Activated naive CD8-positive, alpha-beta T cell treated with anti-CD3 and anti-CD28 coated beads, Interleukin-2, amount 10 ng/mL, durations not matched to agents 7 days and 5 days (primary cell): ENCODE measurements around the gene USP48. TPM values are rescaled to one million over a fixed set of nuclear protein-coding genes. Genes with fewer than 3 reads are reported as not detected.

ENCODE experiments used
- ATAC-seq: fragments of 150-1000 bp; cut with Tn5 transposase; one replicate; pipeline ENCODE4 v1.10.0; 2021; ENCODE audit warnings: low read depth, moderate library complexity
- POLR2A ChIA-PET: fragments of 350-600 bp; sonication (Branson Sonifier 250); formaldehyde crosslinking; loops from one replicate; lab custom pipeline; 2021; ENCODE audit warnings: antibody characterized with exemption; lab: Charles Lee
- DNase-seq: peaks from one replicate; pipeline ENCODE4 v3.0.0; 2021
- H3K27ac Mint-ChIP-seq: one replicate; pipeline ENCODE4 v1.8.0; 2022; ENCODE audit warnings: mild to moderate bottlenecking, mixed read lengths
- H3K27me3 Mint-ChIP-seq: one replicate; pipeline ENCODE4 v1.8.0; 2022; ENCODE audit warnings: mild to moderate bottlenecking, moderate library complexity, mixed read lengths
- H3K36me3 Mint-ChIP-seq: one replicate; pipeline ENCODE4 v1.8.0; 2021; ENCODE audit warnings: mild to moderate bottlenecking, mixed read lengths
- H3K4me1 Mint-ChIP-seq: one replicate; pipeline ENCODE4 v1.8.0; 2021; ENCODE audit warnings: mixed read lengths
- H3K4me3 Mint-ChIP-seq: one replicate; pipeline ENCODE4 v1.8.0; 2022; ENCODE audit warnings: mild to moderate bottlenecking, moderate library complexity, mixed read lengths
- H3K9me3 Mint-ChIP-seq: one replicate; pipeline ENCODE4 v1.8.0; 2021; ENCODE audit warnings: mixed read lengths
- total RNA-seq, 2 experiments: library from RNA; stranded (reverse); gene quantifications; one replicate each; pipeline ENCODE4 v1.2.3, GENCODE V29; 2021

Gene USP48
- total RNA-seq, 2 experiments from 2014 or later, result 79.6 to 85.2 TPM

DNA sequence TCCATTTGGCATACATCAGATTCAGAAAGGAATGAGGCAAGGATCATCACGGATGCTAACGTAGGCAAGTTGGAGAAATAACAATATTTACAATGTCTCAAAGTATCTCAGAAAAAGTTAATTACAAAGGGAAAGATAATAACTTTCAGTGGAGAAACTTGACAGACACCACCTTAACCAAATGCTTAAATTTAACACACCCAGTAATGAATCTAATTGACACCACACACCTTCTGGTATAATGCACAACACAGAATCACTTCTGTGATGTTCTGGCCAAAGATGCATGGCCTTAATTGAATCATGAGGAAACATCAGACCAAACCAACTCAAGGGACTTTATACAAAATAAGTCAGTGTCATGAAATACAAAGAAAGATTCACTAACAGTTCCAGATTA lies 23.1 kb downstream of the USP48 start:
- Mint-ChIP-seq H3K27ac (no peak overlapping the region), H3K4me1 (peaks cover 9% of the 10 kb centered on the region), H3K9me3 (no peaks in the 10 kb centered on the region), H3K36me3 (no peaks in the 10 kb centered on the region), H3K4me3 (no peak overlapping the region), H3K27me3 (no peaks in the 10 kb centered on the region)
- DNase-seq (no peak), ATAC-seq (no peak)
- POLR2A ChIA-PET, result no interaction called here

DNA sequence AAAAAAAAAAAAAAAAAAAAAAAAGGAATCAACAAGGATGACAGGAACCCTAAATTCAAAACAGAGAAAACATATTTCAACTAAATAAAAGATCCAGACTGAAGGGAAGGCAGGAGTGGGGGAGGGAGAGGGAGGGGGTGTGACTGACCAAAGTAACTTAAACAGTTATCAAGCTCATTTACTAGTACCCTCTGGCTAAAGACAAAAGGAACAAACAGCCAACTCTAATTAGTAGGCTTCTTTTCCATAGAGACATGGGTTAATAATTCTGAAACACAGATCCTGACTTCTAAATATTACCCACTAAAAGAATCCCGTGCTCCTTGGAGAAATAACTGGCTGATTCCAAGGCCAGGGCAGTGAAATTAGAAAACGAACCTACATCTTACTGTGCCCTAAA lies 23.8 kb downstream of the USP48 start:
- H3K36me3 Mint-ChIP-seq, result no peaks in the 10 kb centered on the region
- no peak overlapping the region for H3K27ac Mint-ChIP-seq
- H3K4me1 Mint-ChIP-seq, result peaks cover 9% of the 10 kb centered on the region
- no peak for ATAC-seq
- POLR2A ChIA-PET, result no interaction called here
- H3K27me3 Mint-ChIP-seq, result no peaks in the 10 kb centered on the region
- DNase-seq, result no peak
- no peak overlapping the region for H3K4me3 Mint-ChIP-seq
- H3K9me3 Mint-ChIP-seq, result no peaks in the 10 kb centered on the region

DNA sequence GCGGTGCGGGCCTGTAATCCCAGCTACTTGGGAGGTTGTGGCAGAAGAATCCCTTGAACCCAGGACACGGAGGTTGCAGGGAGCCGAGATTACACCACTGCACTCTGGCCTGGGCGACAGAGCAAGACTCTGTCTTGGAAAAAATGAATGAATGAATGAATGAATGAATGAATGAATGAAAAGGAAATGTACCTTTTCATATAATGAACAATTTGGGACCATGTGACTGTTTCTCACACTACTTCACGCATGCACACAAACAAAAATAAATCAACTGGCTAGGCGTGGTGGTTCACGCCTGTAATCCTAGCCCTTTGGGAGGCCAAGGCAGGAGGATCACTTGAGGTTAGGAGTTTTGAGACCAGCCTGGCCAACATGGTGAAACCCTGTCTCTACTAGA lies 24.3 kb downstream of the USP48 start:
- no peak overlapping the region for H3K4me3 Mint-ChIP-seq
- DNase-seq, result no peak
- ATAC-seq, result no peak
- peaks cover 7% of the 10 kb centered on the region for H3K4me1 Mint-ChIP-seq
- H3K36me3 Mint-ChIP-seq, result no peaks in the 10 kb centered on the region
- H3K27me3 Mint-ChIP-seq, result no peaks in the 10 kb centered on the region
- no peak overlapping the region for H3K27ac Mint-ChIP-seq
- H3K9me3 Mint-ChIP-seq, result no peaks in the 10 kb centered on the region
- POLR2A ChIA-PET, result no interaction called here

DNA sequence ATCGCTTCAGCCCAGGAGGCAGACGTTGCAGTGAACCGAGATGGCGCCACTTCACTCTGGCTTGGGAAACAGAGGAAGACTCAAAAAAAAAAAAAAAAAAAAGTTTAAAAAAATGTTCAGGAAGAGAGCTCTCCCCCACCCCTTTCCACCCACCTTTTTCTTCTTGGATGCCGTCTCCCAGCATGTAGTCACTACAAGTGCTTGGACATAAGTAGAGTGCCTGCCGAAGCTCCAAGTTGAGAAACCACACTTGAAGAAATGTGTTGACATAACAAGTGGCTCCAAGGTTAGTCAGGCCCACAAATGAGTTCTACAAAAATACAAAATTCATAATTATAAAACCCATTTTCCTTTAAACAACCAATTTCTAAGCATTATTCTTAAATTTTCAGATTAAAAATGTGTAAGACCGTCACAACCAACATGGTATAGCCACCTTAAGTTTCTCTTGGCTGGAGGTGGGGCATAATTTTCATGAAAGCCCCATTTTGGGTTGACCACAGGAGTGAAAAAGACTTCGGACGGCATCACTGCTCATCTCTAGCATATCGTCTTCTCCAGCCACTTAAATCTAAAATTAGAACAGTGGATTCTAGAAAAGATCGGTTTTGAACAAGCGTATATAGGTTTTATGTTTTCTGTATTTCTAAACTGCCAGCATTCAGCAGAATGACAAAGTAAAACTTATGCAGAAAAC lies 26.4 kb downstream of the USP48 start:
- Mint-ChIP-seq H3K27ac (no peak overlapping the region), H3K27me3 (no peaks in the 10 kb centered on the region), H3K9me3 (no peaks in the 10 kb centered on the region), H3K4me3 (no peak overlapping the region), H3K36me3 (peaks cover 12% of the 10 kb centered on the region), H3K4me1 (peaks cover 2% of the 10 kb centered on the region)
- POLR2A ChIA-PET, result no interaction called here
- ATAC-seq (no peak), DNase-seq (no peak)

DNA sequence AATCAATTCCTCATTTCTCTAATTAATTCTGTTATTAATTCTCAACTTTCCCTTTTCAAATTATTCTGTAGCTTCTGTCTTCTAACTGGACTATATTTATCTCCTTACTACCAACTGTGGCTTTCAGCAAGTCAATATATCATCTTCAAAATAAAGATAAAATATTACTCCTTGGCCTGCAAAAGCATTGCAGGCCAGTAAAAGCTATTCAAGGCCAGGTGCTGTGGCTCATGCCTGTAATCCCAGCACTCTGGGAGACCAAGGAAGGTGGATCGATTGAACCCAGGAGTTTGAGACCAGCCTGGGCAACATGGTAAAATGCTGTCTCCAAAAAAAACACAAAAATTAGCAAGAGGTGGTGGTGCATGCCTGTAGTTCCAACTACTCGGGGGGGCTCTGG lies 27.9 kb downstream of the USP48 start:
- Mint-ChIP-seq H3K4me1 (peaks cover 2% of the 10 kb centered on the region), H3K27ac (no peak overlapping the region), H3K36me3 (peaks cover 14% of the 10 kb centered on the region)

DNA sequence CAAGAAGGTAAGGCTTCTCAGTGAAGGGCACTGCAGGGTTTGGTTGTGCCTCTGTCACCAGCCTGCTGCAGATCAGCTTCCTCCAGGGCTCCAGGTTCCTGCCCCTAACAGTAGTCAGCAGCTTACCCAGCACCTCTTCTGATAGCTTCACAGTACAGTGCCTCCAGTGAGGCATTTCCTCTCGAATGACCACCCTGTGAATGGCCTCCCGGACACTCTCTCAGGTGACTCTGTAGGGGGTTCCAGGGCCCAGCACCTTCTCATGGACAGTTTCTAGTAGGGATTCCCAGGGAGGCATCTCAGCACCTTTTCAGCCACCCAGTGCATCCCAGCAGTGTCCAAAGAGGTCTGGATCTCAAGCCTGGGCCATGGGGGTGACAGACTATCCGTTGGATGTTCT lies 28.4 kb downstream of the USP48 start:
- no peak for DNase-seq
- H3K9me3 Mint-ChIP-seq, result no peaks in the 10 kb centered on the region
- no peak overlapping the region for H3K27ac Mint-ChIP-seq
- H3K4me1 Mint-ChIP-seq, result peaks cover 1% of the 10 kb centered on the region
- H3K27me3 Mint-ChIP-seq, result no peaks in the 10 kb centered on the region
- H3K4me3 Mint-ChIP-seq, result no peak overlapping the region
- ATAC-seq, result no peak
- POLR2A ChIA-PET, result interaction anchor here (0.9 kb wide), 1 partner anchor 28 kb away, joined by 3 read pairs; the partner anchor contains the start of gene USP48
- H3K36me3 Mint-ChIP-seq, result peaks cover 14% of the 10 kb centered on the region

More for the DNA sequence above, 27.9 kb downstream of the USP48 start:
- POLR2A ChIA-PET, result interaction anchor here (0.9 kb wide), 1 partner anchor 27 kb away, joined by 3 read pairs; the partner anchor contains the start of gene USP48
- Mint-ChIP-seq H3K9me3 (no peaks in the 10 kb centered on the region), H3K27me3 (no peaks in the 10 kb centered on the region), H3K4me3 (no peak overlapping the region)
- ATAC-seq (no peak), DNase-seq (no peak)

DNA sequence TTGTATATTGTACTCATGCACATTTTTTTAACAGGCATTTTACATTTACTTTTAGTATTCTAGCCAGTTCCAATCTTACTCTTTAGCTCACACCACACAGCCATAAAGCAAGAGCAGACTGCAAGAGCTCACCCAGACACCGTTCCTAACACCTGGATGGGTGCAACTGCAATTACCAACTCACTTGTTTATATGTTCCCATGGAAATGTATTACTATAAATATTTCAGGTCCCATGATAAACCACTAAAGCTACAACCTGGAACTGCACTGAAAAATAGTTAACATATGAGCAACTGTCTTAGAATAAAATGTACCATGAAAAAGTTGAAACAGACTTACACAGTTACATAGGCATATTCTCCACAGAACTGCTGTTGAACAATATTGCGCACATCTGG lies 30.8 kb downstream of the USP48 start:
- POLR2A ChIA-PET, result no interaction called here
- Mint-ChIP-seq H3K4me3 (no peak overlapping the region), H3K4me1 (no peaks in the 10 kb centered on the region), H3K9me3 (no peaks in the 10 kb centered on the region), H3K27me3 (no peaks in the 10 kb centered on the region), H3K27ac (no peak overlapping the region), H3K36me3 (peaks cover 18% of the 10 kb centered on the region)
- DNase-seq, result no peak
- no peak for ATAC-seq

DNA sequence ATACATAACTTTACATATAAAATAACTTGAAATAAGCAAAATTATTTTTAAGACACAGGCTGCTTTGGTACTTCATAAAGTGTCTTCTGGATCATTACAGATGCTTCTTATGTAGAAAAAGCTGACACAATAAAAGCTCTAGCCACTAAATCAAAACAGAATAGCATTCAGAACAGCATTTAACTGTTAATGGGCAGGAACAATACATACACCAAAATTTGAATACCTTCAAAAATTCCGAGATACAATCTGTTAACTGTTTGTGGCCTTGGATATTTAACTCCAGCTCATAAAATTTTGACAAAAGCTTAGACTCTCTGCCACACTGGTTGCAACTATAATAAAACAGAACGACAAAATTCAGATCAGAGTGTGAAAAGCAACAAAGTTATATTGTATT lies 31.7 kb downstream of the USP48 start:
- no peak overlapping the region for H3K27ac Mint-ChIP-seq
- ATAC-seq, result no peak
- no peak overlapping the region for H3K4me3 Mint-ChIP-seq
- peaks cover 18% of the 10 kb centered on the region for H3K36me3 Mint-ChIP-seq
- no peaks in the 10 kb centered on the region for H3K4me1 Mint-ChIP-seq
- POLR2A ChIA-PET, result interaction anchor here (0.7 kb wide), 1 partner anchor 305 kb away, joined by 4 read pairs; no protein-coding TSS in a partner anchor
- no peak for DNase-seq
- no peaks in the 10 kb centered on the region for H3K27me3 Mint-ChIP-seq
- no peaks in the 10 kb centered on the region for H3K9me3 Mint-ChIP-seq

DNA sequence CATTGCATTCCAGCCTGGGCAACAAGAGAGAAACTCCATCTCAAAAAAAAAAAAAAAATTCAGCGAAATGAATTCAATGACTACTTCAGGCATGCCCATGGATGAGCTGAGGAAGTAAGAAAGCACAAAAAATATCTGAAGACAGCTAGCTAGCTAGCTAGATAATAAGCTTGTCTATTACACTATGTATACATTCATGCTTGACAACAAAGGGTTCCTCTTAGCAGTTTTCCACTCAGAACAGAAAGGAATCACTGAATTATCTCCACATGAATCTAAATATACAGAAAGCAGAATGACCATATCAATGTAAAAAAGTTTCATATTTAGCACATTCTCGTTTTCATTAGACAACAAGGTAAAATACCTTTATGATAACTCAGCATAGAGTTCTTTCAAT lies 32.1 kb downstream of the USP48 start:
- Mint-ChIP-seq H3K9me3 (no peaks in the 10 kb centered on the region), H3K27ac (no peak overlapping the region), H3K27me3 (no peaks in the 10 kb centered on the region), H3K4me1 (no peaks in the 10 kb centered on the region), H3K4me3 (no peak overlapping the region), H3K36me3 (peaks cover 19% of the 10 kb centered on the region)
- no peak for ATAC-seq
- no peak for DNase-seq
- POLR2A ChIA-PET, result interaction anchor here (0.7 kb wide), 1 partner anchor 306 kb away, joined by 4 read pairs; no protein-coding TSS in a partner anchor

DNA sequence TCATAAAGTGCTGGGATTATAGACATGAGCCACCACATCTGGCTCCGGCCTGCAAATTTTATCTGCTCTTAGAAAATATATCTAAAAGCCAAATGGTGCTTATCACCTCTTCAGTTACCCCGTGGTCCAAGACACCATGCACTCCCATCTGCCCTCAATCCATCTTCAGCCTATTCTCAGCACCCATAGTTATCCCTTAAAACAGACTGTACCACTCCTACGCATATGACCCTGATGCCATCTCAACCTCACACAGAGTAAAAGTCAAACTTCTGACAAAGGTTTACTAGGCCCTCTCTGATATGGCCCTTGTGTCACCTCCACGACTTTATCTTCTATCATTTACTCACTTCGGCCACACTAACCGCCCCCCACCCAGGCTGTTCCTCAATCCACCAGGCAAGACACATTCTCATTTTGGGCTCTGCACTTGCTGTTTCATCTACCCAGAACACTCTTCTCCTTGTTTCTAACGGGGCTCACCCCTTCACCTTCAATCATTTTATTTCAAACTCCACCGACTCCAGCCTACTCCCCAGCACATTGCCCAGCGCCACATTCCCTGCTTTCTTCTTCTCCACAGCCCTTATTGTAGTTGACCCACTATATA lies 33.0 kb downstream of the USP48 start:
- no peak overlapping the region for H3K27ac Mint-ChIP-seq
- POLR2A ChIA-PET, result no interaction called here
- H3K27me3 Mint-ChIP-seq, result no peaks in the 10 kb centered on the region
- peaks cover 22% of the 10 kb centered on the region for H3K36me3 Mint-ChIP-seq
- peaks cover 1% of the 10 kb centered on the region for H3K4me1 Mint-ChIP-seq
- no peak for DNase-seq
- no peak overlapping the region for H3K4me3 Mint-ChIP-seq
- ATAC-seq, result no peak
- no peaks in the 10 kb centered on the region for H3K9me3 Mint-ChIP-seq

DNA sequence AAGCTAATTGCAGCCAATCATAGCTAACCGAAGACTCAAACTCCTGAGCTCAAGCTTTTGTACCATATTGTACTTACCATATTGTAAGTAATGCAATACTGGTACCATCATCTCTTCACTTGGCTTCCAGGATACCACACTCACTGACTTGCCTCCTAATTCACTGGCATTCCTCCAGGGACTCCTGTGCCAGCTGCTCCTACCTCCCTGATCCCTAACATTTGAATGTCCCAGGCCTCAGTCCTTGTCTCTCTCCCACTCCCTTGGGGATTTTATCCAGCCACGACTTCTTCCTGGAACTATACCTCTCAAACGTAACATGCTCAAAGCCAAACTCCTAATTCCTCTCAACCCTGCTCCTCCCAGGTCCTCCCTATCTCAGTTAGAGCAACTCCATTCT lies 33.8 kb downstream of the USP48 start:
- Mint-ChIP-seq H3K36me3 (peaks cover 24% of the 10 kb centered on the region), H3K4me3 (no peak overlapping the region), H3K4me1 (peaks cover 2% of the 10 kb centered on the region), H3K27me3 (no peaks in the 10 kb centered on the region), H3K27ac (peak overlapping the region; percentile 42), H3K9me3 (no peaks in the 10 kb centered on the region)
- POLR2A ChIA-PET, result interaction anchor here (1.3 kb wide), 1 partner anchor 34 kb away, joined by 4 read pairs; the partner anchor contains the start of gene USP48
- DNase-seq (no peak), ATAC-seq (no peak)

DNA sequence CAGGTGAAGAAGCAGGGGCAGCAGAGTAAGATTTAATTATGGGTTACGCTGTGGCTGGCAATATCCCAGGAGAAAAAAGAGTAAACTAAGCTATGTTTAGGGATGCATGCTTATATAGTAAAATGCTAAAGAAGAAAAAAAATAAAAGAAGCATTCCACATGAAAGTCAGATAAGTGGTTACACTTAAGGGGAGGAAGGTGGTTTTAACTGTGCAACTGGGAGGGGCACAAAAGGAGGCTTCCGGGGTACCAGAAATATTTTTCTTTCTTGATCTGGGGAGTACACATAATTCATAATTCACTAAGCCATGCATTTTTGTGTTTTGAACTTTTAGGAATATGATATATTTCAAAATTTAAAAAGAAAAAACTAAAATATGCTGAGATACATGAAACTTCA lies 39.5 kb downstream of the USP48 start:
- H3K4me1 Mint-ChIP-seq, result peaks cover 24% of the 10 kb centered on the region
- POLR2A ChIA-PET, result interaction anchor here (1.1 kb wide), 1 partner anchor 39 kb away, joined by 3 read pairs; the partner anchor contains the start of gene USP48
- peaks cover 12% of the 10 kb centered on the region for H3K36me3 Mint-ChIP-seq
- H3K27ac Mint-ChIP-seq, result no peak overlapping the region
- ATAC-seq, result peak; percentile 33
- H3K27me3 Mint-ChIP-seq, result no peaks in the 10 kb centered on the region
- H3K9me3 Mint-ChIP-seq, result no peaks in the 10 kb centered on the region
- no peak for DNase-seq
- H3K4me3 Mint-ChIP-seq, result peak overlapping the region; percentile 4

DNA sequence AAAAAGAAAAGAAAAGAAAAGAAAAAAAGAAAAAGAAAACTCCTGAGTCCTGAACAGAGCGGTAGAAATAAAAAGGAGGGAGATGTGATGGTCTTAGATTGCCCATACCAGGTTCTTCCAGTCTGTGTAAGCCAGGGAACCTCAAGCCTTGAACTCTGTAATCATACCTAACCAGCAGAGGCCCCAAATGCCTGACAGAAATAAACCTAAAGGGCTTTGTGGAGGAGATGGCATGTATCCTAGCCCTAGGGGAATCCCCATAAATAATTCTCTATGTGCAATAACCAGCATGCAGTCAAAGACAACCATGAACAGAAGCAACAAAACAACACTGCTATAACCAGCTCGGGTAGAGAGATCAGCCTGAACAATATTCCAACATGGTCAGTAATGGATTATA lies 40.4 kb downstream of the USP48 start:
- DNase-seq (no peak), ATAC-seq (no peak)
- peaks cover 10% of the 10 kb centered on the region for H3K36me3 Mint-ChIP-seq
- peaks cover 24% of the 10 kb centered on the region for H3K4me1 Mint-ChIP-seq
- POLR2A ChIA-PET, result interaction anchor here (1.1 kb wide), 1 partner anchor 40 kb away, joined by 3 read pairs; the partner anchor contains the start of gene USP48
- no peaks in the 10 kb centered on the region for H3K27me3 Mint-ChIP-seq
- H3K4me3 Mint-ChIP-seq, result no peak overlapping the region
- no peaks in the 10 kb centered on the region for H3K9me3 Mint-ChIP-seq
- no peak overlapping the region for H3K27ac Mint-ChIP-seq

DNA sequence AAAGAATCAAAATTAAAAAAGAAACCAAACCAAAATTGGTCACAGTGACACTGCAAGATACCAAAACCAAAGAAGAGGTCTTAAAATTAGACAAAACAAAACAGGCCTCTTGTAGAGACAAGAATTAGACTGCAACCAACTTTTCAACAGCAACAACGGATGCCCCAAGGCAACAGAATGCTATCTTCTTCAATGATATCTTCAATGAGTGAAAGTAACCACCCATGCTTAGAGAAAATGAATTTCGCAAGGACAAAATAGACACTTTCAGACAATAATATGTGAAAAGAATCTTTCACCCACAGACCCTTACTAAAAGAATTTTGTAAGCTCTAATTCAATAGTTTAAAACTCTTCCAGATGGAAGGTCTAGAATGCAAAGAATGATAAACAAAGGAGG lies 41.7 kb downstream of the USP48 start:
- H3K27me3 Mint-ChIP-seq, result no peaks in the 10 kb centered on the region
- POLR2A ChIA-PET, result no interaction called here
- peaks cover 12% of the 10 kb centered on the region for H3K36me3 Mint-ChIP-seq
- DNase-seq (no peak), ATAC-seq (no peak)
- no peak overlapping the region for H3K27ac Mint-ChIP-seq
- no peak overlapping the region for H3K4me3 Mint-ChIP-seq
- peaks cover 24% of the 10 kb centered on the region for H3K4me1 Mint-ChIP-seq
- no peaks in the 10 kb centered on the region for H3K9me3 Mint-ChIP-seq
